ENCODE measurements around the gene TEAD1.

TEAD1 gene

DNA sequence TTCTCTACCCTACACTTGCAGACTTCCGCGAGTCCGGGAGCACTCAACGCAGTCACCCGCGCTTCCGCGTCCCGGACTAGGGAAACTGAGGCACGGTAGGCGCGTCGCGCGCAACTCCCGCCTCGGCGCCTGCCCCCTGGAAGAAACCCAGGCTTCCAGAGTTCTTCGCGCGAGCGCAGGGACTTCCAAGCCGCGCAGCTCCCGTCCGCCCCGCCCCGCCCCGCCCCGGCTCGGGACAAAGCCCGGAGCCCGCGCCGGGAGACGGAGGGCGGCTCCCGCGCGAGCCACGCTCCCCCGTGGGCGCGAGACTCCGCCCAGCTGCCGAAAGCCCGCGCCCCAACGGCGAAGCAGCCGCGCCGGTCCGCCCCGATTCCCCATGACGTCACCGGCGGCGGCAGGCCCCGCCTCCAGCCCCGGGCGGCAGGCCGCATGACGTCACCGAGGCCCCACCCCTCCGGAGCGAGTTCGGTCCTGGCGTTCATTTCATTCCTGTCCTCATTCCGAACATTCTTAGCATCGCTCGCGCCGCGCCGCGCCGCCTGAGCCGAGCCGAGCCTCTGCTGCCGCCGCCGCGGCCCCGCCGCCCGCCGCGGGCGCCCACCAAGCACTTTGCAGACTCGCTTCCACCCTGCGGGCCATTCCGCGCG lies at the start of gene TEAD1:
TEAD1 (plus strand) TSS at position 498 of the 647 bp plus-strand sequence.
- FAIRE-seq (peak; percentile 89), DNase-seq (ENCODE audit: low spot score) (peak; percentile 98)

DNA sequence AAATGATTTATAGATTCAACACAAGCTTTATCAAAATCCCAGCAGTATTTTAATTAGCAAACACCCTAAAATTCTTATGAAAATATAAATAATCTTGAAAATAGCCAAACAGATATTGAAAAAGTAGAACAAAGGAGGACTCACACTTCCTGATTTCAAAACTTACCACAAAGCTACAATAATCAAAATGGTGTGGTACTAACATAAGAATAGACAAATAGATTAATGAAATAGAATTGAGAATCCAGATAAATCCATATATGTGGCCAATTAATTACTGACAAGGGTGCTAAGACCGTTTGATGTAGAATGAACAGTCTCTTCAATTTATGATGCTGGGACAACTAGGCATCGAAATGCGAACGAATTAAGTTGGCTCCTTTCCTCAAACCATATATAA lies 49.6 kb upstream of the TEAD1 start:
- no peak for FAIRE-seq
- DNase-seq (ENCODE audit: low spot score) = no peak

DNA sequence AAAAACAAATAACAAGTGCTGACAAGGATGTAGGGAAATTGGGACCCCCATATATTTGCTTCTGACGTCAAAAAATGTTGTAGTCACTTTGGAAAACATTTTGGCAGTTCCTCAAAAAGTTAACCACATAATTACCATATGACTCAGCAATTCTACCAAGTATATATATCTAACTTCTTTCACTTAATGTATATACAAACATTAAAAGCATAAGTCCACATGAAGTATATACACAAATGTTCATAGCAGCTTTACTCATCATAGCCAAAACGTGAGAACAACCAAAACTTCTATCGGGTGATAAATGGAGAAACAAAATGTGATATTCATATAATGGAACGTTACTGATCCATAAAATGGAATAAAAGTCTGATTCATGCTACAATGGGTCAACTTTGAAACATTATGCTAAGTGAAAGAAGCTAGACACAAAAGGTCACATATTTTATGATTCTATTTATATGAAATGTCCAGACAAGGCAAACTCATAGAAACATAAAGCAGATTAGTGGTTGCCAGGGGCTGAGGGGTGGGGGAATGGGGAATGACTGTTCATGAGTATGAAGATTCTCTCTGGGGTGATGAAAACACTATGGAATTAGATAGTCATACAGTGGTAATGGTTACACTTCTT lies 48.7 kb upstream of the TEAD1 start:
- FAIRE-seq (no peak), DNase-seq (ENCODE audit: low spot score) (no peak)

DNA sequence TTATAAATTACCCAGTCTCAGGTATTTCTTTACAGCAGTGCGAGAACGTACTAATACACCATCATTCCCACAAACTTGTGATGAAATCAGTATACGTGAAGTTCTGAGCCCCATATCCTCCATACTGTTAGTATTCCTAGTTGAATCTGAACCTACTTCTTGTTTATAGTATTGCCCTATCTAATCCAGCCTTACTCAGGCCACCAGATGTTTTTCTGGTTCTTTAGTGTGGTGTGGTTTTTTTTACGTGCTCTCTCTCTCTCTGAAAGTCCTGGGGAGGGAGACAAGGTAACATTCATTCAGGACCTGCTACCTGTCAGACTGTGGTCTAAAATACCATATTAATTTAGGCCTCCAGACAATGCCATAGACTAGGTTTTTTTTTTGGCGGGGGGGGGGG lies 47.6 kb upstream of the TEAD1 start:
- no peak for DNase-seq (ENCODE audit: low spot score)
- FAIRE-seq = no peak

DNA sequence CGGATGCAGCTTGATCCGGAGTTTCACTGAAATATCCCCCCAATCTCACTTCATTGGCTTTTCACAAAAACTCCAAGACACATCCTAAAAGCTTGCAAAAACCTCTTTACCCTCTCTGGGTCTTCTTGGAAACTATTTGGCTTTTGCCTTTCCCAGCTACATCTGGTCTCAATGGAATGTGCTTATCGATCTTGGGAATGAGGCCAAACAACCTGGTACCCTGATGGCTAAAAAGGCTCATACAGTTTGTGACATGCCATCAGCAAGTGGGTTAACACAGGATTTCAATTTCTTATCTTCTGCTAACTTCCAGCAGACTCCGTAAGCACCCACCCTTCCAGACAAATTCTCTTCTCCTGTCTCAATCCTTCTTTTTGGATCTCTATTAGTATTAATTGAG lies 45.9 kb upstream of the TEAD1 start:
- DNase-seq (ENCODE audit: low spot score) = no peak
- no peak for FAIRE-seq

DNA sequence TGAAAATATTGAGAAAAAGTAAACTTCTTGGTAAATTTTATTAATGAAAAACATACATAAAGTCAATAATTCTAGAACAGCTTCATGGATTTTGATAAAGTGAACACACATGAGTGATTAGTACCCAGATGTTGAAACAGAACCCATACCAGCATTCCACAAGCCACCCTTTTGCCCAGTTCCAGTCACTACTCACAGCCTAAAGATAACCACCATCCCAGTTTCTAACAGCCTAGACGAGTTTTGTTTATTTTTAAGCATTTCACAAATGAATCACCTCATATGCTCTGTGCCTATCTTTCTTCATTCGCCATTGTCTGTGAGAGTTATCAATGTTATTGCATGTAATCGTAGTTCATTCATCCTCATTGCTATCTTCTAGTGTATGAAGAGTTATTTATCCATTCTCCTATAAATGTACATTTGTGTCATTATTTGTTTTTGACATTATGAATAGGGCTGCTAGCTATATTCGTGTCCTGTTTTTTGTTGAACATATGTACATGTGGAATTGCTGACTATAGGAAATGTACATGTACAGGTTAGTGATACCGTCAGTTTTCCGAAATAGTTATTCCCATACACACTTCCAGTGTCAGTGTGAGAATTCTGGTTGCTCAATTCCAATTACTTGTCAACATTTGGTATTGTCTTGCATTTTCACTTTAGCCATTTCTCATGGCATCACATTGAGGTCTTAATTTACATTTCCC lies 44.5 kb upstream of the TEAD1 start:
- DNase-seq (ENCODE audit: low spot score) = no peak
- no peak for FAIRE-seq

DNA sequence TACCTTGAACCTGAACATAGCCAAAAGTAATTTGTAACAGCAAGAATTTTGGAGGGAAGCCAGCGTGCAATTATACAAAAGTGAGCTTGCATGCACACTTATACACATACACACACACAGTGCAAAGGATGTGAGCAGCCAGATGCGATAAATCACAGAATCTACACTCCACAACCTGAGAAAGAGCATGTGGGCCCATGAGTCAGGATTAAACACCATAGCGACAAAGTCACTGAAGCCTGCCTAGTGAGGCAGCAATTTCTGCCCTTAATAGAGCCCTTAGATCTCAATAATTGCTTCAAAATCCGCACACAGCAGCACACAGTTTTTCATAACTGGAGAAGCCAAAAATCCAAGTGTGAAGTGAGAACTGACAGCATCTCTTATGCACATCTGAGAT lies 42.6 kb upstream of the TEAD1 start:
- DNase-seq (ENCODE audit: low spot score) = no peak
- no peak for FAIRE-seq

DNA sequence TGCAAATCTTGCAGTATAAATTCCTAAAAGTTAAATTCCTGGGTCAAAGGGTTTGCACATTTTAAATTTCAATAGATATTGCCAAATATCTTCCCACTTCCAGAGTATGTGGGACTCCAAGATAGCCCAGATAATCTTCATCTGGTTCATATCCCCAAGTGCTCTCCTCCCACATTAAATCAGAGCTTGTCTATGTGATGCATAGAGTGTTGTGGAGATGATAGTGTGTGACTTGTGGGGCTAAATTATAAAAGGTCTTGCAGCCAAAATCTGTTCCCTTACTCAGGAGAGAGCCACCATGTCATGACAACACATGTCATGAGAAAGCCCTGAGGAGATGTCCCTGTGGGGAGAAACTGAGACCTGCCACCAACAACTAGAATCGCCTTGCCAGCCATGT lies 39.9 kb upstream of the TEAD1 start:
- no peak for FAIRE-seq
- DNase-seq (ENCODE audit: low spot score) = no peak

DNA sequence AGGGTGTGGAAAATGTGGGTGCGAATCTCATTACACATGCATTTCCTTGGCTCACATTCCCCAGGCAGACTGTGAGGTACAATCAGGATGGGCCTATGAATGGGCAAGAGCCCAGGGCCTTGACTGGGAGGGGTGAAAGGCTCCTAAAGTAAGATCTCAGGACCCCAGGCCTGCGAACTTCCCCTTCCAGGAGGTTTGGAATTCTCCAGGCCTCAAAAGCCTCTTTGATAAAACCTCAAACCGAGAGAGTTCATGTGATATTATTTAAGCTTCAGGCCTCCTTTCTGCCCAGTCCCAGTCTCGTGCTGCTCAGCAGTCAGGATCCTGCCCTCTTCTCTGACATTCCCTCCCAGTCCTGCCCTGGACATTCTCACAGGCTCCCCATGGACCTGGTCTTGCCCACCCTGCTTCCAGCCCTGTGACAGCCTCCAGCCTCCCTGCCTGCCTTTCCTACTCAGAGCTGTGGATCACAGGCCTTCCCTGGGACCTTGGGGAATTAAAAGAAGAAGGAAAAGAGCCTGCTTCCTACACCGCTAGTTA lies 37.3 kb upstream of the TEAD1 start:
- no peak for DNase-seq (ENCODE audit: low spot score)
- no peak for FAIRE-seq

DNA sequence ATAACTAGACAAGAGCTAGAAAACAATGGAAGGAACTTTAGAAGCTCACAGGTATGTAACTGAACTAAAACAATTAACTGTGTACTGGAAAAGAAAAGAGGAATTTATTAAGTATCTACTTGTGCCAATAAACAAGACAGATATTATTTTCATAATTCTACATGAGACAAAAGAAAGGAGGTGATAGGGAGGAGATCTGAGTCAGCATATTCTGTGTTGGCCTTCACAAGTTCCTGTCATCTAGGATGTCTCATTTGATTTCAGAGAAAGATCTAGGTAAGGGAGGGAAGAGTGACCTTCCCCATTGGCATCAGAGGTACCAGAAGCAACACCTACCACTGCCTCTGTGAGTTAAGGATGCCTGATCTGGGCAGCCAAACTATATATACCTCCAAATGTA lies 34.8 kb upstream of the TEAD1 start:
- DNase-seq (ENCODE audit: low spot score) (no peak), FAIRE-seq (no peak)

DNA sequence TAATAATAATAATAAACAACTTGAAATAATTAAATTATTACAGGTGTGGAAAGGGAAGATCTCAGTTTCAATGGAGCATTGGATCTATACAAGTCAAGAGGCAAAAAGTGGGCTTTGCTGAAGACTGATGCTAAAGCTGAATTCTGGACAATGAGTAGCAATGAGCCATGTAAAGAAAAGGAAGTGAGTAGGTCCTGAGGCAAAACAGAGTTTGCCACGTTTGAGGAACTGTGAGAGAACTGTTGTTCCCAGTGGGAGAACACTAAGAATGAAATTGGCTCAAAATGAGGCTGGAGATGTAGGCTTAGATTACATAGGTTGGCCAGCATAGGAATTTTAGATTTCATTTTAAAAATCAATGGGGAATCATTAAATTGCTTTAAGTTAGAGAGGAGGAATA lies 33.9 kb upstream of the TEAD1 start:
- DNase-seq (ENCODE audit: low spot score) (no peak), FAIRE-seq (no peak)

DNA sequence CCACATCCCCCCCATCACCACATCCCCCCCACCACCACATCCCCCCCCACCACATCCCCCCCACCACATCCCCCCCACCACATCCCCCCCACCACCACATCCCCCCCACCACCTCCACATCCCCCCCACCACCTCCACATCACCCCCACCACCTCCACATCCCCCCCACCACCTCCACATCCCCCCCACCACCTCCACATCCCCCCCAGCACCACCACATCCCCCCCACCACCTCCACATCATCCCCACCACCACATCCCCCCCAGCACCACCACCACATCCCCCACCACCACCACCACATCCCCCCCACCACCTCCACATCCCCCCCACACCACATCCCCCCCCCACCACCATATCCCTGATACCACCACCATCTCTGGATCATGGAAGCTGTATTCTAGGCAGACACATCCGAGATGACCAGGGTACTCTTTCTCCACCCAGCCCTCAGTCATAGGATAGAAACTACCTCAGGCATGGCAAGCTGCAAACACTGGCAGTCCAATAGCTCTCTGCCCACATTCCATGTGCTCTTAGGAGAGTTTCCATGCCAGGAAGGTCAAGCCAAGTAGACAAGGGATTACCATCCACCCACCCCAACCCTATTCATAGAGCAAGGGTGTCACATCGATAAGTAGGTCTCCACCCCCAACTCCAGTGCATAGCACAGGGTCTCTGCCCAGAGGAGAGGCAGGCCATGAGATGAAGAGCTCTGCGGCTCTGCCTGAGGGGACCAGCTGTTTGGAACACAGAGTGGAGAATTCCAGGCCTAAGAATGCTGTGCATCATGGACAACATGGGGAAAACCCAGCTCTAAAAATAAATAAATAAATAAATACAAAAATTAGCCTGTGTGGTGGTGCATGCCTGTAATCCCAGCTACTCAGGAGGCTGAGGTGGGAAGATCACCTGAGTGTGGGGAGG lies 33.0 kb upstream of the TEAD1 start:
- peak; percentile 95 for FAIRE-seq

DNA sequence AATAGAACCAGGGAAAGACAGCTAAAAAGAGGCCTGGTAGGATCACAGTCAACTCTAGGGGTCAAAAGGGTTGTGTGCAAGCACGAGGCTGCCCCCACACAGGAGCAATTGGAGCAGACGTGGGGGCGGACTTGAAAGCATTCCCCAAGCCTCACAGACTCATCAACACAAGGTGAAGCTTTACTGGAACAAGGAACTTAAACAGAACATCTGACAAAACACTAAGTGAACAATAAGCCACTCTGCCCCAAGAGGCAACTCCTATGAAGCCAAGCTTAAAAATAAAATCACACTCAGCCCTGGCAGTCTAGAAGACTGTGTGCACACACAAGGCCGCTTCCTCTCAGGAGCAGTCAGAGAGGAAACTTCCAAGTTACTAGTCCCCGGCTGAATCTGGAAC lies 32.2 kb upstream of the TEAD1 start:
- FAIRE-seq (no peak), DNase-seq (ENCODE audit: low spot score) (peak; percentile 32)

More for the DNA sequence above, 33.0 kb upstream of the TEAD1 start:
- DNase-seq (ENCODE audit: low spot score) = no peak

DNA sequence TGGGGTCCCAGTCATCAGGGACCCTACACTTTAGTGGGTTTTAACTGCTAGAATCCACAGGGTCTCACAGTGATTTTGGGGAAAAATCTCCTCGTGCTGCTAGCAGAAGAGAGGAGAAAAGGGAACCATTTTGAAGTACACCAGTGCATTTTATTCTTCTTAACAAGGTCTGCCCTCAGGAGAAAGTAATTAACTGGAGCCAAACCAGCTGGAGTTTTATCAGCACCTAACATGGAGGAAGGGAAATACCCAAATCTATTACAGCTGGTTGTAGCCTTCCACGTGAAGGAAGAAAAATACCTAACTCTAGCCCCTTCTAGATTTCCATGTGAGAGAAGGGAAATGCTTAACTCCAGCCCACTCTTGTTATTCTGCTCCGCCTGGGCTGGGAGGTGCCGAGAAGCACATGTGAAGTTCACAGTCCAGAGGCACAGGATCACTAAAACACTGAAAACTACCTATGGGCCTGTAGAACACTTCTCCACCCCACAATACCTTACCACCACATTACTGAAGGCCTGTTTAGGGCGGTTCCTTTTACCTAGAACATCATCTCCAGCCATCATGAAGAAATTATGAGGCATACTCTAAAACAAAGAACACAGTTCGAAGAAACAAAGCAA lies 31.3 kb upstream of the TEAD1 start:
- FAIRE-seq = no peak

DNA sequence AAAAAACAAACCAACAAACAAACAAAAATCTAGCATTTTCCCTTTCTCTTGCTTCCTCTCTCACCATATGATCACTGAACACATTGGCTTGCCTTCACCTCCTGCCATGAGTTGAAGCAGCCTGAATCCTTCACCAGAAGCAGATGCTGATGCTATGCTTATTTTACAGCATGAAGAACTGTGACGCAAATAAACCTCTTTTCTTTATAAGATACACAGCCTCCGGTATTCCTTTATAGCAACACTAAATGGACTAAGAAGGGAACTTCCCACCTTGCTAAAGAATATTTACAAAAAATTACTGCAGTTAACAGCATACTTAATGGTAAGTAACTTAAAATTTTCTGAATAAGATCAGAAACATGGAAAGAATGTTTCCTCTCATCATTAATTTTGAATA lies 27.7 kb upstream of the TEAD1 start:
- DNase-seq (ENCODE audit: low spot score) (no peak), FAIRE-seq (no peak)

More for the DNA sequence above, 31.3 kb upstream of the TEAD1 start:
- DNase-seq (ENCODE audit: low spot score) = no peak

DNA sequence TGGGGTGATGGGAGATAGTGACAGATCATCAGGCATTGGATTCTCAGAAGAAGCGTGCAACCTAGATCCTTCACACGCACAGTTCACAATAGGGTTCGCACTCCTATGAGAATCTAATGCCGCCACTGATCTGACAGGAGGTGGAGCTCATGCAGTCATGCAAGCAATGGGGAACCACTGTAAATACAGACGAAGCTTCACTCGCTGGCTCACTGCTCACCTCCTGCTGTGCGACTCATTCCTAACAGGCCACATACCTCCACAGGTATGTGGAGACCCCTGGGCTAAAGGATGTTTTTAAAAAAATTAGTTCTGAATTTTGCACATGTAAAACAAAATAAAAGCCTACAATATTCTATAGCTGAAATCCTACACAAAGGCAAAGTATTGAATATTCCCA lies 20.5 kb upstream of the TEAD1 start:
- DNase-seq (ENCODE audit: low spot score) (no peak), FAIRE-seq (no peak)

DNA sequence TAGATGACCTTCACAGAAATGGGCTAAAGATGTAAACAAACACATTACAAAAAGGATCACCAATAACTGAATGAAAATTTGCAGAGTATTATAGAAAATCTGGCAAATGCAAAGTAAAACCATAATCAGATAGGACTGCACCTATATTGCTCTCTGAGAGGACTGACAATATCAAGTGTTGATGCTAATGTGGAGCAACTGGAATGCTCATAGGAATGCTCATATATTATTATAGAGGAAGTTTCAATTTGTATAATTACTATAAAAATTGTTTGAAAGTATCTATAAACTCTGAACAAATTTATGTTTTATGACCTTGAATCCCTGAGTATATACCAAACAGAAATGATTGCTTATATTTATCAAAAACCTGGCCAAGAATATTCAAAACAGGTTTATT lies 18.4 kb upstream of the TEAD1 start:
- DNase-seq (ENCODE audit: low spot score) (no peak), FAIRE-seq (no peak)

DNA sequence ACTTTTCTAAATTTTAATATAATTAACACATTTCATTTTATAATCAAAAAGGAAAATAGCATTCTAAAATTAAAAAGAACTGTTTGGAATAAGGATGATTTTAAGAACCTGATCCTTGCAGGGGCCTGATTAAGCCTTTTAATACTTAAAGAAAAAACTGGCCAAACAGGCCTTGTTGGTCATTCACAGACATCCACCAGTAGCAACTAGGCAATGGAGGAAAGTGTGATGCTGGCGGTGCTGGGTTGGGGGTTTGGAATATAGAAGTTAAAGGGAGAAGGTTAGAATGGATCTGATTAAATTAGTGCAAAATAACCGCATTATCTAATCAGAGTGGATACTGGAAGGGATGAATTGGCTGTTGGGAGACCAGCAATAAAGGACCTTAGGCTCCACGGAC lies 16.9 kb upstream of the TEAD1 start:
- FAIRE-seq (no peak), DNase-seq (ENCODE audit: low spot score) (no peak)

DNA sequence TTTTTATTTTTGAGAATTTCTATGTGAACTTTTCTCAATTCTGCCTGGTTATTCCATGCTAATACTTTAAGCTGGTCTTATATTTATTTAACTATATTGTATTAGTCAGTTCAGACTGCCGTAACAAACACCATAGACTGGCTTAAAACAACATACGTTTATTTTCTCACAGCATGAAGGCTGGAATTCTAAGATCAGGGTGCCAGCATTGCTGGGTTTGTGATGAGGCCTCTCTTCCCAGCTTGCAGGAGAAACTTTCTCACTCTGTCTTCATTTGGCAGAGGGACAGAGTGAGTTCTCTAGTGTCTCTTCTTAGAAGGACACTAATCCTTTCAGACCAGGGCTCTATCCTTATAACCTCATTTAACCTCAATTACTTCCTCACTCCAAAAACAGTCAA lies 16.2 kb upstream of the TEAD1 start:
- no peak for DNase-seq (ENCODE audit: low spot score)
- FAIRE-seq = no peak

DNA sequence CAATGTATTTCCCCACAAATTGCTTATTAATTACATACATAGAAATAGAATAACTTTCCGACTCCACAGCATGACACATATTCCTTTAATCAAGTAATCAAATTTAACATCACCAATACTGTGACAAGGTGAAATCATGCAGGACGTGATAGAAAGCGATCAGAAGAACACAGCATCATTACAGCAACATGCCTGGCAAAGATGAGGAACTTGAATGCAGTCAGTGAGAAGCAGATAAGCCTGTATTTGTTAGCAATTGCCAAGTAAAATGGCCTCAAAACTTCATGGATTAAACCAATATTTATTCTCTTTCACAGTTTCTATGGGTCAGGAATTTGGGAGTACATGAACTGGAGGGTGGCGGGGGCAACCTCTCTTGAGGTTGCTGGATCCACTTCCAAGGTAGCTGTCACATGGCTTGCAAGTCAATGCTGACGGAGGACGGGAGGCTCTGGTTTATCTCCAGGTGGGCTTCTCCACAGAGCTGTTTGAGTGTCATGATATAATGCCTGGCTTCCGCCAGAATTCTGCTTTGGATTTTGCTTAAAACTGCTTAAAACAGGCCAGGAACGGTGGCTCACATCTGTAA lies 12.0 kb upstream of the TEAD1 start:
- DNase-seq (ENCODE audit: low spot score) (no peak), FAIRE-seq (no peak)

DNA sequence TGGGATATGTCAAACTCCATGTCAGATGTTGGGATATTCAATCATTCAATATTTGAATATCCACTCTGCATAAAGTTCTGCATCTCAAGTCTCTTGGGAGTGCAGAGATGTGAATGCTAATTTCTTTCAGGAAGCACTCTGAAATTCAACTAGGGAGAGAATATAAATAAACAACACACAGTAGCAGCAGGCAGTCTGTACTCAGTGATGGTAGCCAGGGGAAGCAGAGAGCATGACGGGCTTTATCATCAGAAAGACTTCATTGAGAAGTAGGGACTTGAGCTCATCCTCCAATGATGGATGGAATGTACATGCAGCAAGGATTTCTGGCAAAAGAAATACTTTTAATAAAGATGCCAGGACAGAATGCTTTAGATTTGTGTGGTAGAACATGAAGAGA lies 9.8 kb upstream of the TEAD1 start:
- DNase-seq (ENCODE audit: low spot score) (no peak), FAIRE-seq (no peak)
